Neural progenitor cell (in vitro differentiated cells): ENCODE measurements around the gene HDC. TPM values are rescaled to one million over a fixed set of nuclear protein-coding genes. Genes with fewer than 3 reads are reported as not detected.

Experiments
- DNase-seq: peaks from one replicate; pipeline ENCODE4 v3.0.0-alpha.2; 2016; ENCODE audit warnings: low spot score
- H2AFZ ChIP-seq: fragments of 200-600 bp; sonication (generic); replicated peaks from 2 replicates; pipeline ENCODE4 v1.6.1; 2016; ENCODE audit warnings: antibody characterized with exemption
- H3F3A ChIP-seq: fragments of 200-600 bp; sonication (generic); 2 replicates; pipeline ENCODE4 v1.6.1; 2016; ENCODE audit warnings: antibody characterized with exemption, low read depth
- H3K27ac ChIP-seq: fragments of 200-600 bp; sonication (generic); 2 replicates; pipeline ENCODE4 v1.5.1; 2016; ENCODE audit warnings: mild to moderate bottlenecking
- H3K27me3 ChIP-seq: fragments of 200-600 bp; sonication (generic); 2 replicates; pipeline ENCODE4 v1.6.1; 2016; ENCODE audit warnings: mild to moderate bottlenecking, moderate library complexity
- H3K36me3 ChIP-seq: fragments of 200-600 bp; sonication (generic); 2 replicates; pipeline ENCODE4 v1.5.1; 2016
- H3K4me1 ChIP-seq: fragments of 200-600 bp; sonication (generic); 2 replicates; pipeline ENCODE4 v1.6.1; 2016; ENCODE audit warnings: mixed run types
- H3K4me2 ChIP-seq: fragments of 200-600 bp; sonication (generic); 2 replicates; pipeline ENCODE4 v1.6.1; 2016
- H3K4me3 ChIP-seq: fragments of 200-600 bp; sonication (generic); 2 replicates; pipeline ENCODE4 v1.5.1; 2016
- H3K79me2 ChIP-seq: fragments of 200-600 bp; sonication (generic); 2 replicates; pipeline ENCODE4 v1.6.1; 2016; ENCODE audit warnings: low read depth
- H3K9ac ChIP-seq: fragments of 200-600 bp; sonication (generic); 2 replicates; pipeline ENCODE4 v1.6.1; 2016
- H3K9me3 ChIP-seq: fragments of 200-600 bp; sonication (generic); 2 replicates; pipeline ENCODE4 v1.5.1; 2016; ENCODE audit warnings: low read depth
- H4K20me1 ChIP-seq: fragments of 200-600 bp; sonication (generic); 2 replicates; pipeline ENCODE4 v1.6.1; 2016; ENCODE audit warnings: low read depth
- H3K27ac Mint-ChIP-seq: 3 replicates; pipeline ENCODE4 v1.8.0; 2021; ENCODE audit warnings: mixed read lengths
- H3K27me3 Mint-ChIP-seq: 2 replicates; pipeline ENCODE4 v1.8.0; 2022; ENCODE audit warnings: low read depth, mild to moderate bottlenecking, inconsistent platforms, moderate library complexity, mixed read lengths; ENCODE audit not compliant: insufficient read depth
- H3K36me3 Mint-ChIP-seq: 3 replicates; pipeline ENCODE4 v1.8.0; 2021; ENCODE audit warnings: mixed read lengths
- H3K4me1 Mint-ChIP-seq: 3 replicates; pipeline ENCODE4 v1.8.0; 2021; ENCODE audit warnings: mixed read lengths
- H3K4me3 Mint-ChIP-seq: 3 replicates; pipeline ENCODE4 v1.8.0; 2021; ENCODE audit warnings: mild to moderate bottlenecking, moderate library complexity, mixed read lengths
- H3K9me3 Mint-ChIP-seq: 3 replicates; pipeline ENCODE4 v1.8.0; 2020; ENCODE audit warnings: mixed read lengths
- CTCF ChIP-seq: fragments of 200-600 bp; sonication (generic); IDR thresholded peaks from 2 replicates; pipeline ENCODE4 v1.5.1; 2017; ENCODE audit warnings: antibody characterized with exemption, mild to moderate bottlenecking
- EZH2 ChIP-seq: fragments of 200-600 bp; sonication (generic); IDR thresholded peaks from 2 replicates; pipeline ENCODE4 v1.6.1; 2017; ENCODE audit warnings: antibody characterized with exemption, mild to moderate bottlenecking, moderate library complexity
- EZH2phosphoT487 ChIP-seq: fragments of 200-600 bp; sonication (generic); IDR thresholded peaks from 2 replicates; pipeline ENCODE4 v1.6.1; 2017; ENCODE audit warnings: antibody characterized with exemption
- total RNA-seq: library from RNA; depleted of rRNA; stranded (reverse); fragments of >200 nt; gene quantifications from 2 replicates; pipeline ENCODE4 v1.2.3, GENCODE V29; 2015; ENCODE audit warnings: low replicate concordance

HDC gene
- total RNA-seq, 1 donor from 2014 or later: not detected

GRCh38 chr15:50277370-50277769 lies 11.8 kb upstream of the HDC start:
- no peaks in the 10 kb centered on the region for H3K4me1 Mint-ChIP-seq
- peaks cover 2% of the 10 kb centered on the region for H3K27me3 Mint-ChIP-seq
- no peaks in the 10 kb centered on the region for H3K27me3 ChIP-seq
- H2AFZ ChIP-seq: no peak overlapping the region
- TF ChIP-seq EZH2 (no peak), EZH2phosphoT487 (no peak), CTCF (no peak)
- no peak overlapping the region for H3K27ac ChIP-seq
- H3K4me2 ChIP-seq: no peak overlapping the region
- peaks cover 4% of the 10 kb centered on the region for H3K36me3 Mint-ChIP-seq
- H3F3A ChIP-seq: no peaks in the 10 kb centered on the region
- no peaks in the 10 kb centered on the region for H3K9me3 ChIP-seq
- H3K9me3 Mint-ChIP-seq: no peaks in the 10 kb centered on the region
- no peak overlapping the region for H3K9ac ChIP-seq
- H3K27ac Mint-ChIP-seq: no peak overlapping the region
- H4K20me1 ChIP-seq: no peaks in the 10 kb centered on the region
- DNase-seq: no peak
- peaks cover 4% of the 10 kb centered on the region for H3K36me3 ChIP-seq
- H3K4me3 Mint-ChIP-seq: no peak overlapping the region
- no peak overlapping the region for H3K4me3 ChIP-seq
- H3K79me2 ChIP-seq: no peaks in the 10 kb centered on the region
- no peaks in the 10 kb centered on the region for H3K4me1 ChIP-seq

GRCh38 chr15:50275908-50276307 lies 10.4 kb upstream of the HDC start:
- Mint-ChIP-seq H3K36me3 (peaks cover 4% of the 10 kb centered on the region), H3K27ac (no peak overlapping the region)
- TF ChIP-seq EZH2phosphoT487: no peak
- no peak for TF ChIP-seq EZH2
- no peak for TF ChIP-seq CTCF

GRCh38 chr15:50275091-50275490 lies 9.6 kb upstream of the HDC start:
- Histone ChIP-seq H2AFZ (no peak overlapping the region), H3K9me3 (no peaks in the 10 kb centered on the region), H3F3A (no peaks in the 10 kb centered on the region), H3K27ac (no peak overlapping the region), H3K79me2 (no peaks in the 10 kb centered on the region), H4K20me1 (no peaks in the 10 kb centered on the region), H3K4me3 (no peak overlapping the region), H3K36me3 (peaks cover 4% of the 10 kb centered on the region), H3K4me1 (no peaks in the 10 kb centered on the region), H3K4me2 (no peak overlapping the region), H3K27me3 (no peaks in the 10 kb centered on the region), H3K9ac (no peak overlapping the region)
- Mint-ChIP-seq H3K27ac (no peak overlapping the region), H3K27me3 (peaks cover 2% of the 10 kb centered on the region), H3K4me3 (no peak overlapping the region), H3K9me3 (no peaks in the 10 kb centered on the region), H3K4me1 (no peaks in the 10 kb centered on the region), H3K36me3 (peaks cover 4% of the 10 kb centered on the region)
- TF ChIP-seq CTCF (no peak), EZH2 (no peak), EZH2phosphoT487 (no peak)
- DNase-seq: no peak

More at GRCh38 chr15:50275908-50276307, 10.4 kb upstream of the HDC start:
- no peaks in the 10 kb centered on the region for H3K9me3 ChIP-seq
- no peaks in the 10 kb centered on the region for H3K79me2 ChIP-seq
- H3K27me3 ChIP-seq: no peaks in the 10 kb centered on the region
- DNase-seq: no peak
- no peak overlapping the region for H3K4me2 ChIP-seq
- no peaks in the 10 kb centered on the region for H3F3A ChIP-seq
- no peaks in the 10 kb centered on the region for H4K20me1 ChIP-seq
- no peaks in the 10 kb centered on the region for H3K9me3 Mint-ChIP-seq
- H3K27ac ChIP-seq: no peak overlapping the region
- H3K9ac ChIP-seq: no peak overlapping the region
- no peak overlapping the region for H2AFZ ChIP-seq
- H3K36me3 ChIP-seq: peaks cover 4% of the 10 kb centered on the region
- no peak overlapping the region for H3K4me3 ChIP-seq
- H3K4me1 ChIP-seq: no peaks in the 10 kb centered on the region
- H3K4me3 Mint-ChIP-seq: no peak overlapping the region
- peaks cover 2% of the 10 kb centered on the region for H3K27me3 Mint-ChIP-seq
- no peaks in the 10 kb centered on the region for H3K4me1 Mint-ChIP-seq
